ENCODE data around the gene TCP11L2.

DNA sequence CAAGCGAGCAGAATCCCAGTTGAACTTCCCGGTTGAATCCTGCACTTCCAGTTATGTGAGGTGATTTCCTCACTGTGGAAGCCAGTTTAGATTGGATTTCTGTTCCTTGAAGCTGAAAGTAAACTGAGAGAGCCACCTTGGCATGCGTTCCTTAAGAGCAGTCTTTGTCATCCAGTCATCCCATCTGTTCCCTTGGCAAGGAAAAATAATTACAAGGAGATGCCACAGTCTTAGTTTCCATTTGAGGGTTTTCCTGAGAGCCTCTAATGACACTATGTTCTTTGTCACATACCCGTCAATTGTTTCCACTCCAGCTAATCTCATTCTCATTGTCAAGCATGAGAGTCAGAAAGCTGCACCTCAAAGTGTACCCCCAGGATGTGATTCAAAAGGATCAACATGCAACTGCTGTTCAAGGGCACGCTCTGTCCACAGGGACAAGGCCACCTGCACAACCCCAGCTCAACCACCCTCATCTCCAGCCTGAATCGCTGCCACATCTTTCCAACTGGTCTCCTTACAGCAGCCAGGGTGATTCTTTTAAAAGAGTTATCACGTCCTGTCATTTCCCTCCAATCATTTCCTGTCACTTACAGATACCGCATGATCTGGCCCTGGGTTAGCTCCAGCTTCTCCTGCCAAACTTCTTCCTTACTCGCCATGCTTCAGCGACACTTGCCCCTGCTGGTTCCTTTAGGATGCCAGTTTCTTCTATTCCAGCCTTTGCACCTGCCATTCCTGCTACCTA, 18.0 kb upstream of the TCP11L2 start:
- no peak for TF ChIP-seq CTCF (IDR thresholded peaks at IDR 0.05; ENCODE audit: borderline replicate concordance, extremely low read depth, low read length, poor library complexity, severe bottlenecking)
- no peak for TF ChIP-seq EZH2 (IDR thresholded peaks at IDR 0.05; ENCODE audit: borderline replicate concordance, low read depth, low read length, severe bottlenecking)
